ENCODE data around the gene PCCA.
"Not testable (repeated sequence)": the region's sequence is repeated elsewhere in the genome, so short reads cannot be mapped to it uniquely, and the experiment has no call there.

Gene PCCA

GRCh38 chr13:100363874-100364273 lies 275.0 kb downstream of the PCCA start:
- DNase-seq (ENCODE audit: low read depth) = peak; percentile 45
- no peaks in the 10 kb centered on the region for H3K36me3 ChIP-seq (ENCODE audit: control insufficient read depth, insufficient read depth, low read length, severe bottlenecking)
- H3K9me3 ChIP-seq (ENCODE audit: control insufficient read depth, low read length) = no peaks in the 10 kb centered on the region
- no peak overlapping the region for H3K9ac ChIP-seq (ENCODE audit: low read length)
- H3K4me3 ChIP-seq (ENCODE audit: low read length) = no peak overlapping the region
- no peaks in the 10 kb centered on the region for H3K27me3 ChIP-seq (replicated peaks; ENCODE audit: control insufficient read depth, insufficient read depth, low read length)
- H3K4me1 ChIP-seq (ENCODE audit: control insufficient read depth, insufficient read depth, low read length) = peaks cover 22% of the 10 kb centered on the region

GRCh38 chr13:100364591-100364990 lies 275.7 kb downstream of the PCCA start:
- H3K9ac ChIP-seq (ENCODE audit: low read length) = no peak overlapping the region

GRCh38 chr13:100365680-100366079 lies 276.8 kb downstream of the PCCA start:
- Histone ChIP-seq H3K36me3 (ENCODE audit: control insufficient read depth, insufficient read depth, low read length, severe bottlenecking) (peaks cover 4% of the 10 kb centered on the region), H3K27me3 (replicated peaks; ENCODE audit: control insufficient read depth, insufficient read depth, low read length) (no peaks in the 10 kb centered on the region), H3K4me3 (ENCODE audit: low read length) (no peak overlapping the region), H3K9me3 (ENCODE audit: control insufficient read depth, low read length) (no peaks in the 10 kb centered on the region), H3K4me1 (ENCODE audit: control insufficient read depth, insufficient read depth, low read length) (peaks cover 22% of the 10 kb centered on the region), H3K9ac (ENCODE audit: low read length) (no peak overlapping the region)
- DNase-seq (ENCODE audit: low read depth) = no peak

More at GRCh38 chr13:100364591-100364990, 275.7 kb downstream of the PCCA start:
- no peak overlapping the region for H3K4me3 ChIP-seq (ENCODE audit: low read length)
- H3K9me3 ChIP-seq (ENCODE audit: control insufficient read depth, low read length) = no peaks in the 10 kb centered on the region
- H3K36me3 ChIP-seq (ENCODE audit: control insufficient read depth, insufficient read depth, low read length, severe bottlenecking) = peaks cover 4% of the 10 kb centered on the region
- no peaks in the 10 kb centered on the region for H3K27me3 ChIP-seq (replicated peaks; ENCODE audit: control insufficient read depth, insufficient read depth, low read length)
- no peak for DNase-seq (ENCODE audit: low read depth)
- peaks cover 22% of the 10 kb centered on the region for H3K4me1 ChIP-seq (ENCODE audit: control insufficient read depth, insufficient read depth, low read length)

GRCh38 chr13:100378533-100378932 lies 289.6 kb downstream of the PCCA start:
- Histone ChIP-seq H3K4me3 (ENCODE audit: low read length) (no peak overlapping the region), H3K9me3 (ENCODE audit: control insufficient read depth, low read length) (peaks cover 15% of the 10 kb centered on the region), H3K4me1 (ENCODE audit: control insufficient read depth, insufficient read depth, low read length) (peaks cover 7% of the 10 kb centered on the region)

GRCh38 chr13:100381595-100382224 lies 292.8 kb downstream of the PCCA start:
- no peak overlapping the region for H3K9ac ChIP-seq (ENCODE audit: low read length)
- H3K4me1 ChIP-seq (ENCODE audit: control insufficient read depth, insufficient read depth, low read length) = peaks cover 7% of the 10 kb centered on the region
- no peak overlapping the region for H3K4me3 ChIP-seq (ENCODE audit: low read length)
- no peaks in the 10 kb centered on the region for H3K36me3 ChIP-seq (ENCODE audit: control insufficient read depth, insufficient read depth, low read length, severe bottlenecking)
- peaks cover 15% of the 10 kb centered on the region for H3K9me3 ChIP-seq (ENCODE audit: control insufficient read depth, low read length)
- DNase-seq (ENCODE audit: low read depth) = no peak
- no peaks in the 10 kb centered on the region for H3K27me3 ChIP-seq (replicated peaks; ENCODE audit: control insufficient read depth, insufficient read depth, low read length)

More at GRCh38 chr13:100378533-100378932, 289.6 kb downstream of the PCCA start:
- Histone ChIP-seq H3K36me3 (ENCODE audit: control insufficient read depth, insufficient read depth, low read length, severe bottlenecking) (no peaks in the 10 kb centered on the region), H3K27me3 (replicated peaks; ENCODE audit: control insufficient read depth, insufficient read depth, low read length) (no peaks in the 10 kb centered on the region), H3K9ac (ENCODE audit: low read length) (no peak overlapping the region)
- no peak for DNase-seq (ENCODE audit: low read depth)

- peaks cover 8% of the 10 kb centered on the region for H3K36me3 ChIP-seq (ENCODE audit: control insufficient read depth, insufficient read depth, low read length, severe bottlenecking)
- H3K9ac ChIP-seq (ENCODE audit: low read length) = no peak overlapping the region
- no peaks in the 10 kb centered on the region for H3K27me3 ChIP-seq (replicated peaks; ENCODE audit: control insufficient read depth, insufficient read depth, low read length)
- no peak overlapping the region for H3K4me3 ChIP-seq (ENCODE audit: low read length)
- peaks cover 7% of the 10 kb centered on the region for H3K4me1 ChIP-seq (ENCODE audit: control insufficient read depth, insufficient read depth, low read length)
- DNase-seq (ENCODE audit: low read depth) = peak; percentile 38
- peaks cover 9% of the 10 kb centered on the region for H3K9me3 ChIP-seq (ENCODE audit: control insufficient read depth, low read length)
Observed at GRCh38 chr13:100382785-100383184, 293.9 kb downstream of the PCCA start.

- Histone ChIP-seq H3K9ac (ENCODE audit: low read length) (no peak overlapping the region), H3K4me1 (ENCODE audit: control insufficient read depth, insufficient read depth, low read length) (peaks cover 14% of the 10 kb centered on the region), H3K9me3 (ENCODE audit: control insufficient read depth, low read length) (no peaks in the 10 kb centered on the region), H3K27me3 (replicated peaks; ENCODE audit: control insufficient read depth, insufficient read depth, low read length) (no peaks in the 10 kb centered on the region), H3K36me3 (ENCODE audit: control insufficient read depth, insufficient read depth, low read length, severe bottlenecking) (peaks cover 8% of the 10 kb centered on the region), H3K4me3 (ENCODE audit: low read length) (no peak overlapping the region)
- DNase-seq (ENCODE audit: low read depth) = no peak
Observed at GRCh38 chr13:100387416-100387815, 298.5 kb downstream of the PCCA start.

GRCh38 chr13:100388150-100388549 lies 299.3 kb downstream of the PCCA start:
- DNase-seq (ENCODE audit: low read depth); H3K9me3 ChIP-seq (ENCODE audit: control insufficient read depth, low read length); H3K36me3 ChIP-seq (ENCODE audit: control insufficient read depth, insufficient read depth, low read length, severe bottlenecking); H3K9ac ChIP-seq (ENCODE audit: low read length); H3K27me3 ChIP-seq (replicated peaks; ENCODE audit: control insufficient read depth, insufficient read depth, low read length); H3K4me3 ChIP-seq (ENCODE audit: low read length): not testable (repeated sequence)
- peaks cover 12% of the 10 kb centered on the region for H3K4me1 ChIP-seq (ENCODE audit: control insufficient read depth, insufficient read depth, low read length)

- Histone ChIP-seq H3K9me3 (ENCODE audit: control insufficient read depth, low read length) (no peaks in the 10 kb centered on the region), H3K4me3 (ENCODE audit: low read length) (no peak overlapping the region), H3K4me1 (ENCODE audit: control insufficient read depth, insufficient read depth, low read length) (peaks cover 19% of the 10 kb centered on the region), H3K9ac (ENCODE audit: low read length) (no peak overlapping the region), H3K27me3 (replicated peaks; ENCODE audit: control insufficient read depth, insufficient read depth, low read length) (no peaks in the 10 kb centered on the region), H3K36me3 (ENCODE audit: control insufficient read depth, insufficient read depth, low read length, severe bottlenecking) (peaks cover 8% of the 10 kb centered on the region)
- DNase-seq (ENCODE audit: low read depth) = no peak
Observed at GRCh38 chr13:100388923-100389322, 300.0 kb downstream of the PCCA start.

GRCh38 chr13:100389617-100390016 lies 300.7 kb downstream of the PCCA start:
- no peaks in the 10 kb centered on the region for H3K9me3 ChIP-seq (ENCODE audit: control insufficient read depth, low read length)
- no peak for DNase-seq (ENCODE audit: low read depth)
- peaks cover 8% of the 10 kb centered on the region for H3K36me3 ChIP-seq (ENCODE audit: control insufficient read depth, insufficient read depth, low read length, severe bottlenecking)
- H3K4me1 ChIP-seq (ENCODE audit: control insufficient read depth, insufficient read depth, low read length) = peaks cover 26% of the 10 kb centered on the region
- no peaks in the 10 kb centered on the region for H3K27me3 ChIP-seq (replicated peaks; ENCODE audit: control insufficient read depth, insufficient read depth, low read length)
- no peak overlapping the region for H3K9ac ChIP-seq (ENCODE audit: low read length)
- no peak overlapping the region for H3K4me3 ChIP-seq (ENCODE audit: low read length)

GRCh38 chr13:100392709-100393630 lies 304.1 kb downstream of the PCCA start:
- peak; percentile 99 for DNase-seq (ENCODE audit: low read depth)
- Histone ChIP-seq H3K9ac (ENCODE audit: low read length) (peak overlapping the region; percentile 28), H3K9me3 (ENCODE audit: control insufficient read depth, low read length) (no peaks in the 10 kb centered on the region)

More at GRCh38 chr13:100392709-100393630, 304.1 kb downstream of the PCCA start:
- H3K27me3 ChIP-seq (replicated peaks; ENCODE audit: control insufficient read depth, insufficient read depth, low read length) = no peaks in the 10 kb centered on the region
- H3K36me3 ChIP-seq (ENCODE audit: control insufficient read depth, insufficient read depth, low read length, severe bottlenecking) = no peaks in the 10 kb centered on the region
- peaks cover 31% of the 10 kb centered on the region for H3K4me1 ChIP-seq (ENCODE audit: control insufficient read depth, insufficient read depth, low read length)
- H3K4me3 ChIP-seq (ENCODE audit: low read length) = peak overlapping the region; percentile 71
